Esophagus squamous epithelium (tissue), 4 donors: Measurements from ENCODE around the gene CPSF7.

Experiments
- CTCF ChIP-seq, 6 experiments: fragments of 450-650 bp in 4 of 6; fragments of 200-600 bp in 2 of 6; sonication (generic) in 2 of 6; IDR thresholded peaks; one replicate each; pipeline ENCODE4 v1.5.1; 2016 to 2019; ENCODE audit warnings: antibody characterized with exemption in 6 of 6, mild to moderate bottlenecking in 4 of 6, moderate library complexity in 4 of 6
- POLR2A ChIP-seq, 4 donors: fragments of 450-650 bp; IDR thresholded peaks; one replicate each; pipeline ENCODE4 v1.6.1; 2017; ENCODE audit warnings: antibody characterized with exemption in 4 of 4, mild to moderate bottlenecking in 4 of 4, moderate library complexity in 3 of 4

GRCh38 chr11:61361237-61361740, 68.5 kb downstream of the CPSF7 start:
- no peak for TF ChIP-seq CTCF (IDR thresholded peaks at IDR 0.05)
- TF ChIP-seq POLR2A (IDR thresholded peaks at IDR 0.05): no peak
